ENCODE results near the gene MAFG. TPM values are rescaled to one million over a fixed set of nuclear protein-coding genes. Genes with fewer than 3 reads are reported as not detected.

The MAFG gene
- total and polyA plus RNA-seq, 2 of the 13 experiments (the other 11 are each of a cell fraction or from before 2014, with no cell fraction given): 14.5 to 20.0 TPM

- TF ChIP-seq RARG (CRISPR knock-in tag; IDR thresholded peaks at IDR 0.05; ENCODE audit: low read depth) (no peak), ZNF280D (CRISPR knock-in tag; IDR thresholded peaks at IDR 0.05) (0 out of 2 replicates have a peak, but pooled peaks have one; percentile 55), MNT (IDR thresholded peaks at IDR 0.05) (peak; percentile 63), ZBTB43 (CRISPR knock-in tag; conservative IDR thresholded peaks at IDR 0.05) (peak; percentile 83; the same call in 1 of the 2 replicates), CERS6 (CRISPR knock-in tag; IDR thresholded peaks at IDR 0.05) (no peak), BCLAF1 (IDR thresholded peaks at IDR 0.05) (no peak), DMAP1 (CRISPR knock-in tag; IDR thresholded peaks at IDR 0.05) (peak; percentile 95), PHF20 (CRISPR knock-in tag; IDR thresholded peaks at IDR 0.05) (no peak; the same call in 1 of the 2 replicates), RERE (CRISPR knock-in tag; IDR thresholded peaks at IDR 0.05; ENCODE audit: low read depth) (0 out of 2 replicates have a peak, but pooled peaks have one; percentile 37), HOXD1 (CRISPR knock-in tag; IDR thresholded peaks at IDR 0.05) (peak; percentile 76), SMC3 (IDR thresholded peaks at IDR 0.05; ENCODE audit: low read length) (no peak; the same call in 1 of the 2 replicates), XRCC5 (optimal IDR thresholded peaks at IDR 0.05; ENCODE audit: low read length) (no peak)
These were observed 17.3 kb downstream of the MAFG start (continued) for GRCh38 chr17:81909966-81910839.

Data from HepG2 (cell line).